Upper lobe of left lung (tissue), 4 donors: ENCODE results near the gene CDS2.

Source experiments
- POLR2A ChIP-seq, 4 donors: fragments of 450-650 bp; IDR thresholded peaks; one replicate each; pipeline ENCODE4 v1.5.1; 2016 to 2017; ENCODE audit warnings: antibody characterized with exemption in 4 of 4, mild to moderate bottlenecking in 2 of 4
- TF ChIP-seq, protein P1 (sequence below), 6 experiments: fragments of 450-650 bp in 4 of 6; fragments of 200-600 bp in 2 of 6; sonication (generic) in 2 of 6; IDR thresholded peaks; one replicate each; pipeline ENCODE4 v1.5.1; 2016 to 2019; ENCODE audit warnings: antibody characterized with exemption in 6 of 6

DNA sequence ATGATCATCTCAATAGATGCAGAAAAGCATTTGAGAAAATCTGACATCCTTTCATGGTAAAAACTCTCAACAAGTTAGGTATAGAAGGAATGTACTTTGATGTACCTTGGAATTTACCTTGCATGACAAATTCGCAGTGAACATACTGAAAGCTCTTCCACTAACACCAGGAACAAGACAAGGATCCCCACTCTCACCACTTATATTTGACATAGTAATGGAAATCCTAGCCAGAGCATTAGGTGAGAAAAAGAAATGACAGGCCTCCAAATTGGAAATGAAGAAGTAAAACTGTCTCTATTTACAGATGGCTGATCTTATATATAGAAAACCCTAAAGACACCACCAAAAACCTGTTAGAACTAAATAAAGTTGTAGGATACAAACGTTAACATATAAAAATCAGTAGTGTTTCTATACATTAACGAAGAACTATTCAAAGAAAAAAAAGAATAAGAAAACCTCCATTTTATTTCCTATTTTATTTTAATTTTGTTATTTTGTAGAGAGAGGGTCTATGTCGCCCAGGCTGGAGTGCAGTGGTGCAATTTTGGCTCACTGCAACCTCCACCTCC lies 34.0 kb upstream of the CDS2 start:
- no peak for TF ChIP-seq POLR2A (IDR thresholded peaks at IDR 0.05)
- TF ChIP-seq, protein P1, sequence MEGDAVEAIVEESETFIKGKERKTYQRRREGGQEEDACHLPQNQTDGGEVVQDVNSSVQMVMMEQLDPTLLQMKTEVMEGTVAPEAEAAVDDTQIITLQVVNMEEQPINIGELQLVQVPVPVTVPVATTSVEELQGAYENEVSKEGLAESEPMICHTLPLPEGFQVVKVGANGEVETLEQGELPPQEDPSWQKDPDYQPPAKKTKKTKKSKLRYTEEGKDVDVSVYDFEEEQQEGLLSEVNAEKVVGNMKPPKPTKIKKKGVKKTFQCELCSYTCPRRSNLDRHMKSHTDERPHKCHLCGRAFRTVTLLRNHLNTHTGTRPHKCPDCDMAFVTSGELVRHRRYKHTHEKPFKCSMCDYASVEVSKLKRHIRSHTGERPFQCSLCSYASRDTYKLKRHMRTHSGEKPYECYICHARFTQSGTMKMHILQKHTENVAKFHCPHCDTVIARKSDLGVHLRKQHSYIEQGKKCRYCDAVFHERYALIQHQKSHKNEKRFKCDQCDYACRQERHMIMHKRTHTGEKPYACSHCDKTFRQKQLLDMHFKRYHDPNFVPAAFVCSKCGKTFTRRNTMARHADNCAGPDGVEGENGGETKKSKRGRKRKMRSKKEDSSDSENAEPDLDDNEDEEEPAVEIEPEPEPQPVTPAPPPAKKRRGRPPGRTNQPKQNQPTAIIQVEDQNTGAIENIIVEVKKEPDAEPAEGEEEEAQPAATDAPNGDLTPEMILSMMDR (IDR thresholded peaks at IDR 0.05), result no peak
